KG1 (cell line): Measurements from ENCODE around the gene MEP1A.

Source experiments
- DNase-seq: peaks from one replicate; lab custom pipeline; 2025; lab: John Stamatoyannopoulos, UW

Gene MEP1A

DNA sequence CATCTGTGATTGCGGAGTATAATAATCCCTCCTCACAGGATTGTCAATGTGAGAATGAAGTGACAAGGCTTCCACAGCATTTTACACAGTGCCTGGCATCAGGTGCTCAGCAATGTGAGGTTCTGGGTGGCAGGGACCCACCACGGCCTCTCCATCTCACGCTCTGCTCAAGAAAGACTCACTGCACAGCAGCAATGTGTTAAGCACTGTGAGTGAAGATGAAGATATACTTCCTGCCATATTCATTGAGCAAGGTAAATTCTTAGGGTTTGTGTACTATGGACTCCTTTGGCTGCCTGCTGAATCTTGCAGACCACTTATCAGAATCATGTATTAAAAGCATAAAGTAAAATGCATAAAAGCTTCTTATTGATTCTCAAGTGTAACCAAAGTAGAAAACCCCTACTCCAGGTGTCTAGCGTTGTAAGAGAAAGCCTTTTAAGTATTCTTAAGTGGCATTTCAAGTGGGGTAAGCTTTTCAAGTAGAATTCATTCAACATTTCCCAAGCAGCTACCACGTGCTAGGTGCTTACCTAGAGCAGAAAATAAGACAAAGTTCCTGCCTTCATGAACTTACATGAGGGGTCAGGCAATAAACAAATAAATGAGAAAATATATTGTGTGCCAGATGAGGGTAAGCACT, 17.0 kb upstream of the MEP1A start:
- no peak for DNase-seq

DNA sequence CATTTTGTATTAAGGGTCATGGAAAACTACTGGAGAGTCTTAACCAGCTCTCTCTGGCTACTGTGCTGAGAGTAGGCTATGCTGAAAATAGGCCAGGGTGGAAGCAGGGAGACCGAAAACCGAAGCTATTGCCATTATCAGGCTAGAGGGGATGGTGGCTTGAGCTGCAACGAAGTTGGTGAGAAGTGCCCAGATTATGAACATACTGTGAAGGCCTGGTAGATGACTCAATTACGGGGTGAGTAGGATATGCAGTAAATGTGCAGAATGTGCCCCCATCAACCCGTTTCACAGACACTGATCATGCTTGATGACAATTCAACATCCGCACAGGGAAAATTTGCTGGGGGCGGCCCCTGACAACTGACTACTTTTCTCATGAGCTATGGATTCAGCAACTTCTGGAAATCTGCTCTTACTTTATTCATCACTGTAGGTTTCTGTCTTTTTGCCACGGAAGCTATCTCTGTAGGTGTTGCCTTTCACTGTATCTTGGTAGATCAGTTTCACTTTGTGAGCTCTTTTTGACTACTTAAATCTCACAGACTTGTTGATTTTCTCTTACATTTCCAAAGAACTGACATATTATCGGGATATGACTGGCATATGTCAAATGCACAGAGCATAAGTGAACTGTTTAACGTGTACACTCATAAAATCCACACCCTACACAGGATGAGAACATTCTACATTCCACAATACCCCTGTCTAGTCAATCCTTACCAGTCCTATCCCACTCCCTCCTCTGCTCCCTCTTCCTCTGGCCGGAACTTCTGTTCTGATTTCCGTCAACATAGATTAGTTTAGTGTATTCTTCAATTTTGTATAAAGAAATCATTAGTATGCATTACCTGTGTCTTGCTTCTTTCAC, 15.5 kb upstream of the MEP1A start:
- DNase-seq: no peak

DNA sequence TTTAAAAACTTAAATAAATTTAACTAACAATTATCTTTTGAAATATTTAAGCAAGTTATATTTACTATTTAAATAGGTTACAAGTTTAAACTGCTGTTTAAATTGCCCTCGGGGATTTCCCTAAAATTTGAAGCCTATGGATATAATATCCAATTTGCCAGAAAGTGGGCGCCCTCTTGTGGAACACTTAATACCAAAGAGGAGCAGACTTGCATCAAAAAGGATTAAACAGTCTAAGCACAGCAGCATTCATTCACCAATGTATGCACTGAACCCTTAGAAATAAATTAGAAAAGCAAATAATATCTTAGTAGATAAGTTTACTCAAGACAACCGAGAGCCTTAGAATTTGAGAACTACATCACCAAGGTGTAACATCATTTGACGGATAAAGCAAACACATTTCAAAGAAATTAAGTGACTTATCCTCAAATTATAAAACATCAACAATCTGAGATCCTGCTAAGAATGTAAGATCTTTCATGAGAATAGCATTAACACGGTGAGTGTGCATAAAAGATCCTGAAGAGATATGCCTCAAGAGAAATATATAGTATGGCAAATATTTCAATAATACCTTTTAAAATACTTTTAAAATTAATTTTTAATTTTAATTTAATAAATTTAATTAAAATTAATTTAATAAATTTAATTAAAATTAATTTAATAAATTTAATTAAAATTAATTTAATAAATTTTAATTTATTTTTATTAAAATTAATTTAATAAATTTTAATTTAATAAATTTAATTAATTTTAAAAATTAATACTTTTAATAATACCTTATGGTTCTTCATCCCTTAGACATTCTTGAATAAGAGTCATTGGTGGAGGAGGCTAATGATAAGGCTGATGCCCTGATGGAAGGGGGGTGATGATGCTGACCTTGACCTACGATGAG, 11.5 kb upstream of the MEP1A start:
- DNase-seq: peak; percentile 4

DNA sequence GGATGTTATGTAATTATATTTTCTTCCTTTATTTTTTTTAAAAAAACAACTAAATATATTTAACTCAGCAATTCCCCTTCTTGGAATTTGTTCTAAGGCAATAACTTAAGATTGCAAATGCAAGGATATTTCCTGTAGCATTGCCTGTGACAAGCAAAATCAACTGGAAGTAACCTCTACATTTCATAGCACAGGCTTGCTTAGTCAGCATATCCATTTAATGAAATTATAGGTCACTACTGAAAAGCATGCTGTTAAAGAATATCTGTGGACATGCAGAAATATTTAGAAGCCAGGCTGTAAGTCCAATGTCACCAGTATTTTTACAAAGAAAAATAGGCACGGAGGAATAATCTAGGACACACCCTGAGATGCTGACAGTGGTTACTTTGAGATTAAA, 8.7 kb upstream of the MEP1A start:
- no peak for DNase-seq

DNA sequence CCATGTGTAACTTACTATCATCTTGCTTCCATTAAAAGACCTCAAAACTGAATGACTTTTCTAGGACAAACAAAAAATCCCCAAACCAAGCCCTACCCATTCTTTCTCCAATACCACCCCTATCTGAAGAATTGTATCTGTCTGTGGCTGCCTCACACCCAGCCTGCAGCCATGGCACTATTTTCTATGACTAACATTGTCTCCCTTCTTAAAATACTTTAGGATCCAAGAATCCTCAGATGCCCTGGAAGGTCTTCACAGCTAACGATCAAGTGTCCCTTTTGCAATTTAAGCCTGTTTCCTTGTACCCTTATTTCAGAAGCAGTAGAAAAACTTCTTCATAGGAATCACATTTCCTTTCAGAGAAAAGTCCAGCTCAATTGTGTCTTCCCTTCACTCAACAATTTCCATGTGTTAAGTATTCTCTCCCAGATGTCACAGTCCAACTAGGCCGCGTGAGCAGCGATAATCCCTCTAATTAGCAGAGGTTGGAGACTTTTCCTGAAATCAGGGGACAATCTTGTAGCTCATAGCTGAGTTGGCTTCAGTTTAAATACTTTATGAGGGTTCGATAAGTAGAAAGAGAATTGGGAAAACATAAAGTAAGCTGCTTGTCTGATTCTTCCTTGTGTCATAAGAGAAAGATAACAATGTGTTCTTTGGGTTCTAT, 5.2 kb upstream of the MEP1A start:
- DNase-seq: no peak

DNA sequence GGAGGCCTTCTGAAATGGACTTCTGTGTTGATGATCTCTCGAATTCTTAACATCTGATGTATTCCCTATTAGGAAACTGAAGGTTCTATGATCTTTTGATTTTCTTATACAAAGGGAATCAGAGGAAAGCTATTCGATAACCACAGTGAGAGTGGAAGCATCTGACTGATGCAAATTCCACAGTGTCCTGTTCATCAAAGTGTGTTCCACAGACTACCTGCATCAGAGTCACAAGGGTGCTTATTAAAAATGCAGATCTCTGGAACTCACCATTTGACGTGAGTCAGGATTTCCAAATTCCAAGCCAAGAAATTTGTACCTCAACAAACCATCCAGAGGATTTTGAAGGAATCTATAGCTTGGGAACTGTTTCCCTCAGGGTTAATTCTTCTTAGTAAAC, 4.4 kb upstream of the MEP1A start:
- DNase-seq: no peak

DNA sequence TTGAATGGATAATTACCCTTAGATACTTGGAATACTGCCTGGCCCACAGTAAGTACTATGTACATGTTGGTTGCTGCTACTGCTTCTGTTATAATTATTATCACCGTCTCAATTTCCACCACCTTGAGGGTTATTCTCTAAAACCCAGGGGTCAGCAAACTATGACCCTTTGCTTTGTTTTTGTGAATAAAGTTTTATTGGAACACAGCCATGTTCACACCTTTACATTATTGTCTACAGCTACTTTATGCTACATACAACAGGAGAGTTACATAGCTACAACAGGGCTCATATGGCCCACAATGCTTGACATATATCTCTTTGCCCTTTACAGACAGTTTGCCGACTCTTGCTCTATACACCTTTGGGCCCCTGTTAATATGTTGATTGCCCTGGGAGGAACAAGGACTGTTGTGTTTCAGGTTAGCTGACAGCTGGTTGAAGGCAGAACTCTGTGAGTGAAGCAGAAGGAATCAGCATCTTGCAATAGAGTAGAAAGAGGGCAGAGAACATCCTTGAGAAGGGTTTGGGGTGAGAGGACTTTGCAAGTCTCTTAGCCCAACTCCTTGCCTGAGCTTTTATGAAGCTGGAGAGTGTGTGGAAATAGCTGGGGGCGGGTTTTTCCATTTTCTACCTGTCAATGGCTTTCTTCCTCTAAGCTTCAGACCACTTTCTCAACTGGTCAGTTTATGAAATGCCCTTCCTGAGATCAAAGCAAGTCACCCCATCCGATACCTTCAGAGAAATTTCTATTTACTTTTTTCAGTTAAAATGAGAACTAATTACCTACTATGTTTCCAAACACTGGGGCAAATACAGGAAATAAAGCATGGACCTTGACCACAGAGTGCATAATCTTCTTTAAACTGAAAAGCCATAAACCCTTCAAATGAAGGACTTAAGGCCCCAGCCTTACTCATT, 3.5 kb upstream of the MEP1A start:
- no peak for DNase-seq

DNA sequence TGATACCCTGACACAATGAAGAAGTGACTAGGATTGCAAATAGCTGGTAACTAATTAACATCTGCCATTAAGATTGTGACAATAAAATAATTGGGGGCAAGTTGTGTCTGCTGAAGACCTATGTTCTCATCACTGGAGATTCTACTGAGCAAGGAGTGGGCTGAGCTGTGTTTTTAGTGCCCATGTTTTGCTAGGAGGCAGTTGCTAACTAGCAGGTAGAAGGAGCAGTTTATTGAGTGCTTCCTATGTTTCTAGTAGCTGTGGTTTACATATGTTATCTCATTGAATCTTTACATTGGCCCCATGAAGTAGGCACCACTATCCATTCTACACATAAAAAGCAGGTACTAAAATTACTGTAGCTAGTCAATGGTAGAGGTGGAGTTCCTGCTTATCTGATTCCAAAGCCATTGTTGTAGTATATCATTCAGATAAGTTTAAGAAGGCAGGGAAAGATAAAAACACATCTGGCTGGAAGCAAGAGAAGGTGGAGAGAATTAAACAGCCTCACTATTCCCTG, 2.8 kb upstream of the MEP1A start:
- no peak for DNase-seq

DNA sequence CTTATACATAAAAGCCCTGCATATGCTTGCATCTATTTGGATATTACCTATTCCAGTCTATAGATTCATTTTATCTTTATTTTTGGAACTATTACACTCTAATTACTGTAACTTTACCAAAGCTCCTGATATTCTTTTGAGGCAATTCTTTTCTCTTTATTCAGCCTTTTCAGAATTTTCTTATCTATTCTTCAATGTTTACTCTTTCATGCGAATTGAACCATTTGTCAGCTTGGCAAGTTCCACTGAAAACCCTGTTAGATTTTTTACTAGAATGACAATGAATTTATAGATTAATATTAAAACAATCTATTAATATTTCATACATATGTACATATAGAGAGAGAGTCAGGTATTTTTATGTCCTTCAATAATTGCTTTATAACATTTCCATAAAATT, 554 bp upstream of the MEP1A start:
- no peak for DNase-seq

DNA sequence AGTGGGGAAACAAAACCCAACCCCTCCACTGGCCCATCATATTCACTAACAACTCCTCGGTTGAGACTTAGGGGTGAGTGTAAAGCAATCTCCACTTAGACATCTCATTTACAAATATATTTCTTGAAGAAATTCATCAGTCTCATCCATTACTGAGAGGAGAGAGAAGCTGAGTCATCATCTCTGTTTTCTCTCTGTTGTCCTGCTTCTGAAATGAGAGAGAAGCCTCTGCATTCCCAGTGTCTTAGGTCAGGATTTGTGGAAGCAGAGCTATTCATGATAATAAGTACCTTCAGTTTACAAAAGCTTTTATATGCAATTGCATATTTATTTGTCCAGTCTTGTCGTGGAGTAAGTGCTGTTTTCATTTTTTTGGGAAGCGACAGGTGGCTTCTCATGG, 879 bp downstream of the MEP1A start:
- no peak for DNase-seq

DNA sequence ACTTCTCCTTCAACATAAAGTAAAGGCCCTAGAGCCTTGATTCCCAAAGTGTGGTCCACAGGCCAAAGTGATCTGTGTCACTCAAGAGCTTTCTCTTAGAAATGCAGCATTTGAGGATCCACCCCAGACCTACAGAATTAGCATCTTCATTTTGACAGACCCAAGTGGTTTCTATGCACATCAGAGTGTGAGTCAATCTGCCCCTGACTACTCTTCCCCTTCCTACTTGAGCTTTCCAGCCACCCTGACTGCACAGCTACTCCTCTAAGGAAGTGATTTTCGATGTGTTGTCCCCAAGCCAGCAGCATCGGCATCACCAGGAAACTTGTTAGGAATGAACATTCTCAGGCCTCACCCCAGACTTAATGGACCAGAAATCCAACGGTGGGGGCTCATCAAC, 2.6 kb downstream of the MEP1A start:
- no peak for DNase-seq

DNA sequence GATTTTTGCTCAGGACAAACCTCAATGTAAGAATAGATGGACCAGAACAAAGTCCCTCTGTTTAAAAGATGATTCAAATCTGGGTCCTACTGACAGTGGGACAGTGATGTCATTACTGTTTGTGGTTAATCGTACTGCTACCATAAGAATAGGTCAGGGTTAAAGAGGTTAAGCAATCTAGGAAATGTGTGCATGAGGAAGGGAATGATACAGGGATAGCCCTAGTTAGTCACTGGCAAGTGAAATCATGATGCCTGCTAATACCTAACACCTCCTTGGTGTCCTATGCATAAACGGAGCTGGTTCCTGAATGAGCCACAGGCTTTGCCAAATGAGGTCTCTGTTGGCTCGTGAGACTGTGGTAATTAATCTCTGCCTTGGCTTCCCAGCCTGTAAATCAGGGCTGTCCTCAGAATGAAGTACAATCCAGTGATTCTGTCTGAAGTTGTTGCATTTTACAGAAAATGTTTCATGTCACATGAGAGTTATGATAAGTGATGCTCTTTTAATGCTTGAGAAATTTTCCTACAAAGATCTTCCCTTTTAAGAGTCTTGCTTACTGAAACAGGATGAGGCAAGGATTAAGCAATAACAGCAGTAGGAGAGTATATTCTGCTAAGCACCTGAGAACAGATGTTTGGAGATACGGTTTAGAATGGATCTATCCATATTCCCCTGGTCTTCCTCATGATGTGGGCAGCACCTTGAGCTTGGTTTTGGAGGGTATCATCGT, 3.8 kb downstream of the MEP1A start:
- DNase-seq: no peak

DNA sequence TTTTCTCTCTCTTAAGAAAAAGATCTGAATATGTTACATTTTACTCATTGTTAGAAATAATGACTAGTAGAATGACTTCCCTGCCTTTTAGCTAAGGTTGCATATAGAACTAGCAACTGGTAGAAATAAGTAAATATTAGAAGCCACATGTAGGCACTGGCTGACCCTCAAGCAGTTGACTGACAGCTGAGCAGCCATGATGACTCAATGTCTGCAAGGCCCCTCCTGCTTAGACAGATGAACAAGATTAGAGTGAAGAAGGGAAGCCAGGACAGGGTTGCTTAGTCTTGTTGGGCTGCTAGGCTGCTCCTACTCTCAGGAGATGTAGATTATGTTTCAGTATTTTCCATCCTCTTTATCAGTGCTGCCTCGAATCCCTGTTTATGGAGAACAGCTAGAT, 6.5 kb downstream of the MEP1A start:
- DNase-seq: no peak

DNA sequence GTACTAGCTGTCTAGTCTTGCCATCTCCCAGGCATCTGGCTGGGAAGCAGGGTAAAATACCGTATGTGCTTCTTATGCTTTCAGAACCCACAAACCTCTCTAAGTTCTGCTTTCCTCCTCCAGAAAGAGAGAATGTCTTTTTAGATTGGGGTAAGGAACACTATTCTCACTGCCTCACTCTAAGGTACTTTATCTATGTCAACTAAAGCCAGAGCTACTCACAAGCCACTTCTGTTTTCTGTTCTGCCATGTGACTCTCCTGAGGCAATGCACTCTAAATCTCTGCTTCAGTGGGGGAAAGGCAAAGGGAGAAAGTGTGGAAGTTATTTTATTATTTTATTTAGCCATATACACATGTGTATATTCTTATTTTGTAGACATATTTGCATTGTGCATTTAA, 15.6 kb downstream of the MEP1A start:
- DNase-seq: peak; percentile 28

DNA sequence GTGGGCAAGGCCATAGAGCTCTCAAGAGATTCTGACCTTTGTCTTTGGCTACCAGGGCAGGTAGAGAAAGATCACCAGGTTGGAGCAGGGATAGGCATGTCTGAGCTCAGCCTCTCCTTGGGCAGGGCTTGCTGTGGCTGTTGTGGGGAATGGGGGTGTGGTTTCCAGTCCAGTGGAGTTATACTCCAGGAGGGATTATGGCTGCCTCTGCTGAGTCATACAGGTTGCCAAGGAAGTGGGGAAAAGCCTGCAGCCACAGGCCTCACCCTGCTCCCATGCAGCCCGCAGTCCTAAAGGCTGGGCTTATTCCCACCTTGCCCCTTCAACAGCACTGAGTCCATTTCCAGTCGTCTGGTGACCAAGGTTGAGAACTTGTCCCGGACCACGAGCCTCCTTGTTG, 21.9 kb downstream of the MEP1A start:
- DNase-seq: no peak

DNA sequence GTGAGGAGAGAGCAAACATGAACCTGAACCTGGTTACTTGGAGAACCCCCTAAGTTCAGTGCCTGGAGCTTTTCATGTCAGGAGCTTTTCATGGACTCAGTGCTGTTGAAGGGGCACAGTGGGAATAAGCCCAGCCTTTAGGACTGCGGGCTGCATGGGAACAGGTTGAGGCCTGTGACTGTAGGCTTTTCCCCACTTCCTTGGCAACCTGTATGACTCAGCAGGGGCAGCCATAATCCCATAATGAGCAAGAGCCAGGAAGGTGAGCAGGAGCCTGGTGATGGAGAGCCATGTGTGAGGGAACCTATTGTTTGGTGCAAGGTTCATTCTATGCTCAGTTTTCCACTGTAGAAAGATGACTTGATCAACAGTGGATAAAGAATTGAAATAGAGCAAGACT, 23.4 kb downstream of the MEP1A start:
- no peak for DNase-seq

DNA sequence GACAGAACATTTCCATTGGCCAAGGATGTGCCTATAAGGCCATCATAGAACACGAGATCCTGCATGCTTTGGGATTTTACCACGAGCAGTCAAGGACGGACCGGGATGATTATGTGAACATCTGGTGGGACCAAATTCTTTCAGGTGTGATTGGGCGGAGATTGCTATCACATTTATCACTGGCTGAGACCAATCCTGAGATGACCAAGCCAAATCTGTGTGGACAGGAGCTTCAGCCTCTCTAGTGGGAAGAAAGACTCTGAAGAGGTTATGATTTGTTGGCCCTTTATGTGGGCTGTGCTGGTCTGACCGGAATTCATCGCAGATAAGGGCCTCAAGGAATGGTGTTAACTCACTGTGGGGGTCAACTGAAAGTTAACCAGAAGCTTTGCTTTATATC, 26.4 kb downstream of the MEP1A start:
- no peak for DNase-seq

DNA sequence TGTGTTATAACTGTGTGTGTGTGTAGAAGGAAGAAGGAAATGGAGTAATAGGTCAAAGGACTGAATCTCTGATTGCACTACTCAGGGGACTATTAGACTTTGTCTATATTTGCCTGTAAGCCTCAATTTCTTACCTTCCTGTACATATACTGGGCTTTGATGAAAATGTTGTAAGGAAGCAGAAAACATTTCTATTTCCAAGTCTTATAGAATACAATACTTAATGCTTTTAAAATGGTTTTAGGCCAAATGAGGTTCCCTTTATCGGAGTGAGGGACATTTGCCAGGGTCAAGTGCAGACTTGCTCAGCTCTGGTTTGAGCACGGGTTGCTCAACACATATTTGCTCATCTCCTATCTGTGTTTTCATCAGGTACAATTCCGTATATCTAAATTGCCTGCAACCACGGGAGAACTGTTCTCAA, 28.3 kb downstream of the MEP1A start:
- no peak for DNase-seq

DNA sequence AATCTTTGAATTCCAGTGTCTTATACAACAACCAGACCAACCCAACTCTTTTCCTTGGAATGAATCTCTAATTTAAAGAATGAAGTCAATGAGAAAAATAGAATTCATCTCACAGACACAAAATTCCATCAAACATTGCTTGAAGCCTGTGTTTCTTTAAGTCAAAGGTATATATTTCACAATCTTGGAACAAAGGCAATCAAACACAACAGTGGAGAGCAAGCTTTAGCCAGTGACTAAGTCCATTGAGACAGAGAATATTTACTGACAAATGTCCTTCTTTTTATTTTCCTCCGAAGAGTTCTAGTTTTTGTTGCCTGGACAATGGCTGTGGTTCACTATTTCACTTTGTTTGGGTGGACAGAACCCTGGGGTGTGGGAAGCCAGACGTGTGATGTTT, 35.8 kb downstream of the MEP1A start:
- DNase-seq: no peak

DNA sequence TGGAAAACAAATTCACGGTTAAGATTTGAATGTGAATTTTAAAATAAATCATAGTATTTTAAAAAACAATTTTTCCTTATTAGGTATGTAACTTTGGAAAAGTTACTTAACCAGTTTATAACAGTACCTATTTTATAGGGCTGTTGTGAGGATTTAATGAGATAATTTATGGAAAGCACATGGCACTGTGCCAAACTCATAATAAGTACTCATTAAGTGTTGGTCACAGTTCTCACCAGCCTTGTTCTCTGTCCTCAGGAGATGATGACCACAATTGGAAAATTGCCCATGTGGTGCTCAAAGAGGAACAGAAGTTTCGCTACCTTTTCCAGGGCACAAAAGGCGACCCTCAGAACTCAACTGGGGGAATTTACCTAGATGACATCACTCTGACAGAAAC, 39.6 kb downstream of the MEP1A start:
- no peak for DNase-seq
